ENCODE data around the gene NOX4. TPM values are rescaled to one million over a fixed set of nuclear protein-coding genes. Genes with fewer than 3 reads are reported as not detected.

The NOX4 gene
- total and polyA plus RNA-seq, 2 donors (not counting 3 experiments of a cell fraction or from before 2014, with no cell fraction given): 21.2 to 34.0 TPM

DNA sequence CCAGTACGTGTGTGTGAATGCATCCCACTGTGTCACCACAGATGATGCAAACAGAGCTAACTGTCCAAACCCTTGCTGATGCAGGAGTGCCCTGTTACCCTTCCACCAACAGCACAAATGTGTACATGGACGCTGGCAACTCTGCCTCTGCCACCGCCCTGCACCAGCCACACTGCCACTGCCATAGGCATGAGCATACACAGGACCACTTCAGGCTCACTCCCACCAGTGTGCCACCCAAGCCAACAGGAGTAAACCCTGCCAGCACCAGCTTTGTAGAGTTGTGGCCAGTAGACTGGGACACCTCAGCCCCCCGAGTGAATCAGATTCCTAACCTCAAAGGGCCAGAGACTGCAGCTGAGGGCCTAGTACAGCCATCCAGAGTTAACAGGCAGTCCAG is 34.0 kb downstream of the NOX4 start:
- FAIRE-seq (no peak), DNase-seq (ENCODE audit: low read depth, low spot score) (no peak)
- intact Hi-C loops (cut with micrococcal nuclease) (no loop called here), dilution Hi-C loops (cut with MboI; ENCODE audit: extremely low pct_ligation_motif_present, low sequenced_read_pairs) (no loop called here)
- Histone ChIP-seq H2AFZ (ENCODE audit: low read depth, low read length) (no peak overlapping the region), H3K27ac (ENCODE audit: insufficient read depth, low read depth, low read length) (no peak overlapping the region), H3K79me2 (ENCODE audit: control insufficient read depth, insufficient read depth, low read length) (peaks cover 65% of the 10 kb centered on the region), H3K9me1 (replicated peaks; ENCODE audit: control insufficient read depth, extremely low read depth, insufficient read depth, low read length) (no peaks in the 10 kb centered on the region), H3K4me2 (ENCODE audit: insufficient read depth, low read length) (no peak overlapping the region), H3K9ac (replicated peaks; ENCODE audit: extremely low read depth, insufficient read depth, low read length) (no peak overlapping the region), H3K4me1 (ENCODE audit: control insufficient read depth, extremely low read depth, insufficient read depth, low read length) (no peaks in the 10 kb centered on the region), H3K27me3 (ENCODE audit: control insufficient read depth in 2 of 2, insufficient read depth in 2 of 2, low read length in 2 of 2) (no peaks in the 10 kb centered on the region), H4K20me1 (replicated peaks; ENCODE audit: control insufficient read depth, extremely low read depth, insufficient read depth, low read length) (no peaks in the 10 kb centered on the region), H3K36me3 (ENCODE audit: control insufficient read depth in 2 of 2, extremely low read depth in 1 of 2, insufficient read depth in 2 of 2, low read length in 2 of 2) (no peaks in the 10 kb centered on the region), H3K4me3 (replicated peaks in 1 of 3; ENCODE audit: insufficient read depth in 1 of 3, low read depth in 1 of 3, low read length in 3 of 3) (no peak overlapping the region), H3K9me3 (replicated peaks; ENCODE audit: control insufficient read depth, insufficient read depth, low read length) (no peaks in the 10 kb centered on the region)
- ChIA-PET CTCF (no interaction called here), POLR2A (no interaction called here)
- BruUV-seq (replicated peaks): no TSS peak
- TF ChIP-seq CTCF (IDR thresholded peaks at IDR 0.05; ENCODE audit: extremely low read depth in 1 of 2, insufficient read depth in 1 of 2, low read depth in 1 of 2, low read length in 2 of 2) (no peak), MYC (IDR thresholded peaks at IDR 0.05; ENCODE audit: low read depth, low read length) (no peak), POLR2A (IDR thresholded peaks at IDR 0.05; ENCODE audit: low read depth, low read length) (no peak), JUN (IDR thresholded peaks at IDR 0.05; ENCODE audit: borderline replicate concordance, insufficient read depth, insufficient read length, low read depth) (no peak), EZH2 (IDR thresholded peaks at IDR 0.05; ENCODE audit: borderline replicate concordance, low read depth, low read length, severe bottlenecking) (no peak), MAX (IDR thresholded peaks at IDR 0.05; ENCODE audit: insufficient read depth, insufficient read length) (no peak)

- Histone ChIP-seq H4K20me1 (replicated peaks; ENCODE audit: control insufficient read depth, extremely low read depth, insufficient read depth, low read length) (no peaks in the 10 kb centered on the region), H3K9me1 (replicated peaks; ENCODE audit: control insufficient read depth, extremely low read depth, insufficient read depth, low read length) (no peaks in the 10 kb centered on the region), H3K4me3 (replicated peaks in 1 of 3; ENCODE audit: insufficient read depth in 1 of 3, low read depth in 1 of 3, low read length in 3 of 3) (no peak overlapping the region), H3K4me2 (ENCODE audit: insufficient read depth, low read length) (no peak overlapping the region), H2AFZ (ENCODE audit: low read depth, low read length) (no peak overlapping the region), H3K9ac (replicated peaks; ENCODE audit: extremely low read depth, insufficient read depth, low read length) (no peak overlapping the region), H3K9me3 (replicated peaks; ENCODE audit: control insufficient read depth, insufficient read depth, low read length) (no peaks in the 10 kb centered on the region), H3K79me2 (ENCODE audit: control insufficient read depth, insufficient read depth, low read length) (peaks cover 65% of the 10 kb centered on the region), H3K36me3 (ENCODE audit: control insufficient read depth in 2 of 2, extremely low read depth in 1 of 2, insufficient read depth in 2 of 2, low read length in 2 of 2) (peaks cover under 1 to 1% of the 10 kb centered on the region in 2 experiments), H3K27ac (ENCODE audit: insufficient read depth, low read depth, low read length) (no peak overlapping the region), H3K27me3 (ENCODE audit: control insufficient read depth in 2 of 2, insufficient read depth in 2 of 2, low read length in 2 of 2) (no peaks in the 10 kb centered on the region), H3K4me1 (ENCODE audit: control insufficient read depth, extremely low read depth, insufficient read depth, low read length) (no peaks in the 10 kb centered on the region)
- TF ChIP-seq POLR2A (IDR thresholded peaks at IDR 0.05; ENCODE audit: low read depth, low read length): no peak
- TF ChIP-seq GATA2 (IDR thresholded peaks at IDR 0.05; ENCODE audit: insufficient read depth, insufficient read length, low read depth, low read length): no peak
- no peak for TF ChIP-seq POLR2AphosphoS5 (IDR thresholded peaks at IDR 0.05; ENCODE audit: insufficient read depth, low read depth, low read length)
- TF ChIP-seq EZH2 (IDR thresholded peaks at IDR 0.05; ENCODE audit: borderline replicate concordance, low read depth, low read length, severe bottlenecking): no peak
- DNase-seq (ENCODE audit: low read depth, low spot score): no peak
- ChIA-PET POLR2A (no interaction called here), CTCF (interaction anchor here (1.3 to 1.5 kb wide), 2 partner anchors 14 to 158 kb away, joined by 3 read pairs; no protein-coding TSS in a partner anchor)
- intact Hi-C loops (cut with micrococcal nuclease): no loop called here
- FAIRE-seq: no peak
- no TSS peak for BruUV-seq (replicated peaks)
- dilution Hi-C loops (cut with MboI; ENCODE audit: extremely low pct_ligation_motif_present, low sequenced_read_pairs): no loop called here
Measured at GRCh38 chr11:89456681-89457080, 34.5 kb downstream of the NOX4 start.
